A549 (cell line): ENCODE measurements around the gene MRPL55. TPM values are rescaled to one million over a fixed set of nuclear protein-coding genes. Genes with fewer than 3 reads are reported as not detected.

Experiments
- ATAC-seq, 2 experiments: fragments of 200-7000 bp in 1 of 2; fragments of >200 bp in 1 of 2; cut with Nextera tagmentation in 1 of 2; cut with Tn5 transposase in 1 of 2; 3 replicates each; pipeline versions ENCODE4 v1.8.0 to v1.9.1; 2018 to 2020; ENCODE audit warnings: mild to moderate bottlenecking in 1 of 2, moderate library complexity in 1 of 2
- CTCF ChIA-PET: fragments of 300-600 bp; sonication (Branson Sonifier 250); formaldehyde crosslinking; extraction: SDS; loops from one replicate; lab custom pipeline; 2021; ENCODE audit warnings: antibody characterized with exemption, inconsistent platforms; lab: Yijun Ruan, JAX
- POLR2A ChIA-PET: fragments of 350-600 bp; formaldehyde crosslinking; extraction: SDS; loops from one replicate; lab custom pipeline; 2021; ENCODE audit warnings: antibody characterized with exemption, inconsistent platforms; lab: Yijun Ruan, JAX
- DNase-seq, 2 experiments: peaks; one replicate each; pipeline versions ENCODE4 v3.0.0 to v3.0.0-alpha.2; 2011 to 2016; ENCODE audit warnings: low read depth in 1 of 2, low spot score in 1 of 2
- FAIRE-seq: peaks from 2 replicates; lab custom pipeline; 2011; peaks lifted over from hg19 to GRCh38; lab: Jason Lieb, UNC
- H3K27ac ChIP-seq, 2 experiments: fragments of >200 bp; sonication (Bioruptor Twin); formaldehyde crosslinking; 3 replicates each; pipeline ENCODE4 v1.5.1; 2016 to 2017
- H3K4me1 ChIP-seq: fragments of >200 bp; sonication (Bioruptor Twin); formaldehyde crosslinking; 3 replicates; pipeline ENCODE4 v1.6.1; 2016
- H3K4me2 ChIP-seq: fragments of >200 bp; sonication (Bioruptor Twin); formaldehyde crosslinking; 3 replicates; pipeline ENCODE4 v1.6.1; 2016
- H3K4me3 ChIP-seq: fragments of >200 bp; sonication (Bioruptor Twin); formaldehyde crosslinking; 3 replicates; pipeline ENCODE4 v1.5.1; 2016
- H3K9me3 ChIP-seq: fragments of >200 bp; sonication (Bioruptor Twin); formaldehyde crosslinking; 3 replicates; pipeline ENCODE4 v1.6.1; 2016
- BHLHE40 ChIP-seq: IDR thresholded peaks from 2 replicates; pipeline ENCODE4 v1.6.1; 2012; ENCODE audit warnings: low read depth, low read length, inconsistent platforms
- CBX2 ChIP-seq: fragments of 200-600 bp; sonication (generic); IDR thresholded peaks from 2 replicates; pipeline ENCODE4 v1.6.1; 2016; ENCODE audit warnings: low read depth, mild to moderate bottlenecking, borderline replicate concordance
- CEBPB ChIP-seq, 2 experiments: fragments of >200 bp in 1 of 2; sonication (Bioruptor Twin) in 1 of 2; formaldehyde crosslinking in 1 of 2; IDR thresholded peaks; 2 replicates each; pipeline ENCODE4 v1.6.1; 2012 to 2016
- CHD4 ChIP-seq: fragments of 200-600 bp; sonication (generic); IDR thresholded peaks from 2 replicates; pipeline ENCODE4 v1.6.1; 2016; ENCODE audit warnings: antibody characterized with exemption, mild to moderate bottlenecking, borderline replicate concordance
- EP300 ChIP-seq, 2 experiments: fragments of >200 bp; sonication (Bioruptor Twin); formaldehyde crosslinking; IDR thresholded peaks; 2 replicates in 1 of 2; 3 replicates in 1 of 2; pipeline ENCODE4 v1.6.1; 2016 to 2017
- ESRRA ChIP-seq: fragments of 150-350 bp; IDR thresholded peaks from 2 replicates; pipeline ENCODE4 v1.6.1; 2014; ENCODE audit warnings: mild to moderate bottlenecking, low read length, borderline replicate concordance
- FOSB ChIP-seq: fragments of 250-450 bp; sonication (Bioruptor Pico); IDR thresholded peaks from 2 replicates; pipeline ENCODE4 v1.5.0; 2020; ENCODE audit warnings: mild to moderate bottlenecking, moderate library complexity
- FOXS1 ChIP-seq: fragments of 250-450 bp; sonication (Bioruptor Pico); IDR thresholded peaks from 2 replicates; pipeline ENCODE4 v1.5.0; 2020; ENCODE audit warnings: mild to moderate bottlenecking, moderate library complexity
- HOXB13 ChIP-seq: fragments of 250-450 bp; sonication (Bioruptor Pico); IDR thresholded peaks from 2 replicates; pipeline ENCODE4 v1.5.0; 2020; ENCODE audit warnings: low read depth, mild to moderate bottlenecking, moderate library complexity
- HOXB5 ChIP-seq: fragments of 250-450 bp; sonication (Bioruptor Pico); IDR thresholded peaks from 2 replicates; pipeline ENCODE4 v1.5.0; 2020; ENCODE audit warnings: mild to moderate bottlenecking, moderate library complexity
- JUNB ChIP-seq: fragments of >200 bp; sonication (Bioruptor Twin); formaldehyde crosslinking; IDR thresholded peaks from 2 replicates; pipeline ENCODE4 v1.6.1; 2016
- KDM5A ChIP-seq: fragments of 200-600 bp; sonication (generic); IDR thresholded peaks from 2 replicates; pipeline ENCODE4 v1.6.1; 2016; ENCODE audit warnings: antibody characterized with exemption, mild to moderate bottlenecking
- MAZ ChIP-seq: fragments of 150-350 bp; IDR thresholded peaks from 2 replicates; pipeline ENCODE4 v1.6.1; 2014; ENCODE audit warnings: antibody characterized with exemption, low read depth, low read length, borderline replicate concordance
- MYC ChIP-seq: IDR thresholded peaks from 2 replicates; pipeline ENCODE4 v1.6.1; 2012; ENCODE audit warnings: mild to moderate bottlenecking, inconsistent platforms, low read length, improper control_type of control experiment, borderline replicate concordance
- PHF8 ChIP-seq: fragments of 200-600 bp; sonication (generic); IDR thresholded peaks from 2 replicates; pipeline ENCODE4 v1.6.1; 2016; ENCODE audit warnings: low read depth, mild to moderate bottlenecking, antibody characterized with exemption, moderate library complexity, borderline replicate concordance
- RAD21 ChIP-seq, 2 experiments: fragments of >200 bp in 1 of 2; sonication (Bioruptor Twin) in 1 of 2; formaldehyde crosslinking in 1 of 2; IDR thresholded peaks in 1 of 2; conservative IDR thresholded peaks in 1 of 2; 2 replicates in 1 of 2; 3 replicates in 1 of 2; pipeline ENCODE4 v1.6.1; 2012 to 2018; ENCODE audit warnings: inconsistent platforms in 1 of 2
- RNF2 ChIP-seq: fragments of 200-600 bp; sonication (generic); IDR thresholded peaks from 2 replicates; pipeline ENCODE4 v1.6.1; 2016; ENCODE audit warnings: low read depth, mild to moderate bottlenecking, antibody characterized with exemption, moderate library complexity, borderline replicate concordance
- ZC3H11A ChIP-seq: fragments of 450-650 bp; IDR thresholded peaks from 2 replicates; pipeline ENCODE4 v1.6.1; 2014; ENCODE audit warnings: antibody characterized with exemption, mild to moderate bottlenecking
- ZSCAN20 ChIP-seq: fragments of 250-450 bp; sonication (Bioruptor Pico); IDR thresholded peaks from 2 replicates; pipeline ENCODE4 v1.8.0; 2022; ENCODE audit warnings: mild to moderate bottlenecking, moderate library complexity
- WGBS: methylation state at CpG from one replicate; pipeline ENCODE4 v1.1.6; 2017; ENCODE audit errors: missing lambda C conversion rate; 5-methylcytosine and 5-hydroxymethylcytosine counted together
- polyA plus RNA-seq, 4 experiments: library from polyadenylated mRNA; depleted of rRNA in 3 of 4; stranded (reverse); fragments of >200 nt; fragmentation: RNase III in 1 of 4; extraction: RNeasy Plus Mini Kit Qiagen cat#74134 plus additional on column Dnase treatment in 1 of 4; gene quantifications; 2 replicates in 3 of 4; 3 replicates in 1 of 4; pipeline ENCODE4 v1.2.3, GENCODE V29; 2011 to 2017
- TF ChIP-seq, protein P1 (sequence below): fragments of 450-650 bp; IDR thresholded peaks from 2 replicates; pipeline ENCODE4 v1.6.1; 2014; ENCODE audit warnings: antibody characterized with exemption
- TF ChIP-seq, protein P2 (sequence below): IDR thresholded peaks from 2 replicates; pipeline ENCODE4 v1.6.1; 2012
- TF ChIP-seq, protein P3 (sequence below): IDR thresholded peaks from 2 replicates; pipeline ENCODE4 v1.6.1; 2012; ENCODE audit warnings: low read depth, borderline replicate concordance
- TF ChIP-seq, protein P4 (sequence below): fragments of >200 bp; sonication (Bioruptor Twin); formaldehyde crosslinking; IDR thresholded peaks from 2 replicates; pipeline ENCODE4 v1.6.1; 2016
- TF ChIP-seq, protein P5 (sequence below): fragments of >200 bp; sonication (Bioruptor Twin); formaldehyde crosslinking; IDR thresholded peaks from 3 replicates; pipeline ENCODE4 v1.6.1; 2016
- TF ChIP-seq, protein P6 (sequence below): IDR thresholded peaks from 2 replicates; pipeline ENCODE4 v1.6.1; 2012

MRPL55 gene
- polyA plus RNA-seq, 2 of the 4 experiments (the other 2 are of a cell fraction): 54.2 to 80.0 TPM

DNA sequence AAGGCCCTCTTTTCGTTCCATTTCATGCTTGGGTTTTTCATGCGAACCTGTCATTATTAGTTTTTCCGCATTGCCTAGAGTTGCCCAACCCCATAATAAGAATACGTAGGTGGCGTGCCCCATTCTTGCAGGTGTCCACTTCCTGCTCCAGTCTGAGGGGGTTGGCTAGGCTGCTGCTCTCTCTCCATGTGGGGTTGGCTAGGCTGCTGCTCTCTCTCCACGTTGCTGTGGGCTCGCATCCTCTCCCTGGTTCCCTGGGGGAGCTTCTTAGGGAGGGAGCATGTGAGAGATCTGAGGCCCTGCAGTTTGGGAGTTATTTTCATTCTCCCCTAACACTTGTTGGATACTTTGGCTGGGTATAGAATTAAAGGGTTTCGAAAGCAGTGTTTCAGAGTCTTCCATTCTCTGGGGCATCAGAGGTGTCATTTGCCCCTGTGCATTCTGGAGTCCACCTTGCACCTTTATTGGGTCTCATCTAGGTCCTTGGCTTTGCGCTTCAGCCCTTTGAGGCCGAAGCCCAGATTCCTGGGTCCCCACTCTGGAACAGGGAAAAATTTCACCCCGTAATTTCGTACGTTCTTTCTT is 14.6 kb downstream of the MRPL55 start:
- DNase-seq (no peak), FAIRE-seq (no peak)
- WGBS: 88% methylated on average over 13 of the region's 13 CpGs
- POLR2A ChIA-PET: no interaction called here
- Histone ChIP-seq H3K9me3 (peaks cover 28% of the 10 kb centered on the region), H3K4me2 (no peak overlapping the region), H3K4me1 (peaks cover 12% of the 10 kb centered on the region; the same call in 2 of the 3 replicates), H3K27ac (no peak overlapping the region), H3K4me3 (no peak overlapping the region)
- CTCF ChIA-PET: interaction anchor here (1.8 kb wide), 1 partner anchor 71 kb away, joined by 7 read pairs; the partner anchor contains the start of gene IBA57
- TF ChIP-seq, protein P1, sequence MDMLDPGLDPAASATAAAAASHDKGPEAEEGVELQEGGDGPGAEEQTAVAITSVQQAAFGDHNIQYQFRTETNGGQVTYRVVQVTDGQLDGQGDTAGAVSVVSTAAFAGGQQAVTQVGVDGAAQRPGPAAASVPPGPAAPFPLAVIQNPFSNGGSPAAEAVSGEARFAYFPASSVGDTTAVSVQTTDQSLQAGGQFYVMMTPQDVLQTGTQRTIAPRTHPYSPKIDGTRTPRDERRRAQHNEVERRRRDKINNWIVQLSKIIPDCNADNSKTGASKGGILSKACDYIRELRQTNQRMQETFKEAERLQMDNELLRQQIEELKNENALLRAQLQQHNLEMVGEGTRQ: no peak
- no peak for TF ChIP-seq JUNB
- TF ChIP-seq, protein P2, sequence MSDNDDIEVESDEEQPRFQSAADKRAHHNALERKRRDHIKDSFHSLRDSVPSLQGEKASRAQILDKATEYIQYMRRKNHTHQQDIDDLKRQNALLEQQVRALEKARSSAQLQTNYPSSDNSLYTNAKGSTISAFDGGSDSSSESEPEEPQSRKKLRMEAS: no peak
- TF ChIP-seq BHLHE40: no peak
- TF ChIP-seq FOXS1: no peak
- TF ChIP-seq CEBPB (IDR thresholded peaks at IDR 0.05): no peak
- TF ChIP-seq ZSCAN20 (CRISPR knock-in tag): no peak
- TF ChIP-seq, protein P3, sequence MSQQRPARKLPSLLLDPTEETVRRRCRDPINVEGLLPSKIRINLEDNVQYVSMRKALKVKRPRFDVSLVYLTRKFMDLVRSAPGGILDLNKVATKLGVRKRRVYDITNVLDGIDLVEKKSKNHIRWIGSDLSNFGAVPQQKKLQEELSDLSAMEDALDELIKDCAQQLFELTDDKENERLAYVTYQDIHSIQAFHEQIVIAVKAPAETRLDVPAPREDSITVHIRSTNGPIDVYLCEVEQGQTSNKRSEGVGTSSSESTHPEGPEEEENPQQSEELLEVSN: no peak
- no peak for TF ChIP-seq FOSB (CRISPR knock-in tag)
- no peak for TF ChIP-seq RAD21 (conservative IDR thresholded peaks at IDR 0.05 in 1 of 2, IDR thresholded peaks at IDR 0.05 in 1 of 2)
- TF ChIP-seq, all 56 proteins: peak for 0
- ATAC-seq: no peak

DNA sequence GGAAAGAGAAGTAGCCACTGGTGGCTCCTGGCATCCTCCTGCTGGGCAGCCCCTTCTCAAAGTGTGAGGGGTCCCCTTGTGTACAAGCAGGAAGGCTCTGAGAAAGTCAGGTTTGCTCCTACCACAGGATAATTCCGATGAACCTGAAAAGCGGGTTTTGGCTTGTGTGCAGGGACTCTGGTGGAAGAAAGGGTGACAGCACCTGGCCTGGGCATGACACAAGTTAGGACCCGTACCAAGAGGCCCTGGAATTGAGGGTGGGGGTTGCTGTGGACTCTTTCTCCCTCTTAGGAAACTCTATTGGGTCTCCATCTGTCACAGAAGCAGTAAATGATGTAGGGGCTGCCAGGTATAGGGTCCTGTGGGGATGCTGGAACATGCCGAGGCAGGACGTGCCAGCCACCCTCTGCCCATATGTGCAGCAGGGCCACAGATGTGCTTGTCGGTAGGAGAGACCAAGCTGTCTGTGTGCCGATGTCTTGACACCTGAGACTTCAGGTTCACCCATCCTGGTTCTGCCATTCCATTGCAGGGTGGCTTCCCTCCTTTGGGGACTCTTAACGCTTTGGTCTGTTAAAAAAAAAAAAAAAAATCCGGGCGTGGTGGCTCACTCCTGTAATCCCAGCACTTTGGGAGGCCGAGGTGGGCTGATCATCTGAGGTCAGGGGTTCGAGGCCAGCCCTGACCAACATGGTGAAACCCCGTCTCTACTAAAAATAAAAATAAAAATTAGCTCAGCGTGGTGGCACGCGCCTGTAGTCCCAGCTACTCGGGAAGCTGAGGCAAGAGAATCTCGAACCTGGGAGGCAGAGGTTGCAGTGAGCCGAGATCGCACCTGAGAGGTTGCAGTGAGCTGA is 15.8 kb downstream of the MRPL55 start:
- no peak overlapping the region for H3K4me2 ChIP-seq
- 93% methylated on average over 18 of the region's 20 CpGs for WGBS
- CTCF ChIA-PET: interaction anchor here (0.9 to 3.1 kb wide), 6 partner anchors 9 to 94 kb away, joined by 3 to 18 read pairs (median 5); partner anchors contain the start of genes IBA57 and MRPL55
- peaks cover 28% of the 10 kb centered on the region for H3K9me3 ChIP-seq
- peaks cover 25% of the 10 kb centered on the region for H3K4me1 ChIP-seq
- no peak for FAIRE-seq
- DNase-seq: no peak
- no peak for ATAC-seq
- TF ChIP-seq RNF2 (no peak), HOXB13 (CRISPR knock-in tag) (no peak), CHD4 (no peak), MYC (no peak), JUNB (no peak)
- no peak overlapping the region for H3K27ac ChIP-seq
- POLR2A ChIA-PET: interaction anchor here (0.5 to 0.7 kb wide), 2 partner anchors 35 to 72 kb away, joined by 3 to 4 read pairs; partner anchors contain the start of gene IBA57
- H3K4me3 ChIP-seq: no peak overlapping the region

DNA sequence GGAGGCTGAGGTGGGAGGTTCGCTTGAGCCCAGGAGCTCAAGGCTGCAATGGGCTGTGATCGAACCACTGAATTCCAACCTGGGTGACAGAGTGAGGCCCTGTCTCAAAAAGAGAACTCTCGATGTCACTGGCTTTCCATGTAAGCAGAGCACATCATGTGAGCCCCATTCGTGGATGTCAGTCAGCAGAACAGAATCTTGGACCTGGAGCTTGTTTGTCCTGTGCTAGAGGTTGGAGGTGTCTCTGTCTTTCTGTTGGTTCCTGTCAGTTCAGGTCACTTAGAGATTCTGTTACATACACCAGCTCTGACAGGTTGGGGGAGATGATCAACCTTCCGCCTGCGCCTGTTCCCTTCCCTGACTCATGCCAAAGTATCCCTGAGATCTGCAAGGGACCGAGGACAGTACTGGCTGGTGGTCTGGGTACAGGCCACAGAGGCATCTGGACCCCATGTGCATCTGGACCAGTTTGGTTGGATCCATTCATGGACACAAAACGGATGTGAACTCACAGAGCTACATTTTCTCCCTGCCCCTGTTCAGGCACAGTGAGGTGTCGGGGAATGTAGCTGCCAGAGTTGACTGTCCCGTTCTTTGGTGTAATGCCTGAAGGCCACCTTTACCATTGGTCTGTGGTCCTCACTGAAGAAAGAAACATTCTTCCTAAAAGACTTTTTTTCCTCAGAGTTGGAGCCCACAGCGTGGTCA is 16.6 kb downstream of the MRPL55 start:
- Histone ChIP-seq H3K4me1 (peaks cover 32% of the 10 kb centered on the region), H3K27ac (no peak overlapping the region), H3K4me3 (no peak overlapping the region), H3K4me2 (no peak overlapping the region), H3K9me3 (peaks cover 28% of the 10 kb centered on the region)
- 97% methylated on average over 11 of the region's 11 CpGs for WGBS
- no peak for ATAC-seq
- ChIA-PET CTCF (interaction anchor here (0.9 to 3.1 kb wide), 8 partner anchors 8 to 611 kb away, joined by 3 to 18 read pairs (median 4); partner anchors contain the start of gene MRPL55), POLR2A (no interaction called here)
- DNase-seq: no peak
- FAIRE-seq: no peak
- TF ChIP-seq KDM5A (no peak), HOXB5 (CRISPR knock-in tag) (no peak), PHF8 (no peak), ESRRA (no peak), EP300 (IDR thresholded peaks at IDR 0.05) (no peak), MAZ (no peak), CBX2 (no peak), RAD21 (conservative IDR thresholded peaks at IDR 0.05 in 1 of 2, IDR thresholded peaks at IDR 0.05 in 1 of 2) (no peak), ZC3H11A (no peak), RNF2 (no peak), HOXB13 (CRISPR knock-in tag) (no peak)
- TF ChIP-seq, protein P4, sequence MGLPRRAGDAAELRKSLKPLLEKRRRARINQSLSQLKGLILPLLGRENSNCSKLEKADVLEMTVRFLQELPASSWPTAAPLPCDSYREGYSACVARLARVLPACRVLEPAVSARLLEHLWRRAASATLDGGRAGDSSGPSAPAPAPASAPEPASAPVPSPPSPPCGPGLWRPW: no peak
- TF ChIP-seq, protein P5, sequence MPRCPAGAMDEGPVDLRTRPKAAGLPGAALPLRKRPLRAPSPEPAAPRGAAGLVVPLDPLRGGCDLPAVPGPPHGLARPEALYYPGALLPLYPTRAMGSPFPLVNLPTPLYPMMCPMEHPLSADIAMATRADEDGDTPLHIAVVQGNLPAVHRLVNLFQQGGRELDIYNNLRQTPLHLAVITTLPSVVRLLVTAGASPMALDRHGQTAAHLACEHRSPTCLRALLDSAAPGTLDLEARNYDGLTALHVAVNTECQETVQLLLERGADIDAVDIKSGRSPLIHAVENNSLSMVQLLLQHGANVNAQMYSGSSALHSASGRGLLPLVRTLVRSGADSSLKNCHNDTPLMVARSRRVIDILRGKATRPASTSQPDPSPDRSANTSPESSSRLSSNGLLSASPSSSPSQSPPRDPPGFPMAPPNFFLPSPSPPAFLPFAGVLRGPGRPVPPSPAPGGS: no peak
- TF ChIP-seq, protein P6, sequence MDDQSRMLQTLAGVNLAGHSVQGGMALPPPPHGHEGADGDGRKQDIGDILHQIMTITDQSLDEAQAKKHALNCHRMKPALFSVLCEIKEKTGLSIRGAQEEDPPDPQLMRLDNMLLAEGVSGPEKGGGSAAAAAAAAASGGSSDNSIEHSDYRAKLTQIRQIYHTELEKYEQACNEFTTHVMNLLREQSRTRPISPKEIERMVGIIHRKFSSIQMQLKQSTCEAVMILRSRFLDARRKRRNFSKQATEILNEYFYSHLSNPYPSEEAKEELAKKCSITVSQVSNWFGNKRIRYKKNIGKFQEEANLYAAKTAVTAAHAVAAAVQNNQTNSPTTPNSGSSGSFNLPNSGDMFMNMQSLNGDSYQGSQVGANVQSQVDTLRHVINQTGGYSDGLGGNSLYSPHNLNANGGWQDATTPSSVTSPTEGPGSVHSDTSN: no peak
- TF ChIP-seq, protein P2: no peak
